MCF 10A (cell line): ENCODE data around the gene VEZF1. TPM values are rescaled to one million over a fixed set of nuclear protein-coding genes. Genes with fewer than 3 reads are reported as not detected.
A peak's percentile ranks its signal among the peaks of the same experiment; 100 is the strongest.

Experiments used
- BruUV-seq: library from RNA; stranded (reverse); fragments of 400-500 nt; replicated peaks from 2 replicates; lab custom pipeline; 2021; lab: Mats Ljungman, UMichigan
- CTCF ChIA-PET: fragments of 300-600 bp; sonication (Branson Sonifier 250); formaldehyde crosslinking; extraction: SDS; loops from one replicate; lab custom pipeline; 2021; ENCODE audit warnings: antibody characterized with exemption, inconsistent platforms; lab: Yijun Ruan, JAX
- POLR2A ChIA-PET: fragments of 300-600, 350-650 bp; sonication (Branson Sonifier 250); formaldehyde crosslinking; extraction: SDS; loops from one replicate; lab custom pipeline; 2020; ENCODE audit warnings: antibody characterized with exemption, inconsistent platforms; lab: Yijun Ruan, JAX
- DNase-seq: peaks from one replicate; pipeline ENCODE4 v3.0.0-alpha.2; 2018; ENCODE audit not compliant: unreplicated experiment
- H3K27ac Mint-ChIP-seq: one replicate; pipeline ENCODE4 v1.8.0; 2022; ENCODE audit warnings: mild to moderate bottlenecking, low read depth, mixed read lengths; ENCODE audit not compliant: unreplicated experiment
- H3K27me3 Mint-ChIP-seq: one replicate; pipeline ENCODE4 v1.8.0; 2022; ENCODE audit warnings: mixed read lengths; ENCODE audit not compliant: insufficient read depth, unreplicated experiment
- H3K36me3 Mint-ChIP-seq: one replicate; pipeline ENCODE4 v1.8.0; 2022; ENCODE audit warnings: mild to moderate bottlenecking, moderate library complexity, mixed read lengths; ENCODE audit not compliant: insufficient read depth, unreplicated experiment
- H3K4me1 Mint-ChIP-seq: one replicate; pipeline ENCODE4 v1.8.0; 2022; ENCODE audit warnings: mixed read lengths; ENCODE audit not compliant: insufficient read depth, unreplicated experiment
- H3K4me3 Mint-ChIP-seq: one replicate; pipeline ENCODE4 v1.8.0; 2022; ENCODE audit warnings: mild to moderate bottlenecking, moderate library complexity, mixed read lengths; ENCODE audit not compliant: unreplicated experiment
- H3K9me3 Mint-ChIP-seq: one replicate; pipeline ENCODE4 v1.8.0; 2022; ENCODE audit warnings: mixed read lengths; ENCODE audit not compliant: unreplicated experiment
- intact Hi-C: fragments of 100-400 bp; cut with micrococcal nuclease; formaldehyde crosslinking; loops from 2 replicates; pipeline ENCODE4 v1.14.1; 2022
- total RNA-seq: library from RNA; stranded (reverse); gene quantifications from 2 replicates; pipeline ENCODE4 v1.2.3, GENCODE V29; 2022
- TF ChIP-seq, protein P1 (sequence below): fragments of 200-600 bp; IDR thresholded peaks from one replicate; pipeline ENCODE4 v1.8.0; 2022; ENCODE audit warnings: antibody characterized with exemption, mild to moderate bottlenecking; ENCODE audit not compliant: unreplicated experiment

The VEZF1 gene
- total RNA-seq, 1 experiment from 2014 or later, result 66.8 TPM

- Mint-ChIP-seq H3K27me3 (no peaks in the 10 kb centered on the region), H3K4me3 (peak overlapping the region; percentile 70), H3K36me3 (no peaks in the 10 kb centered on the region), H3K27ac (no peak overlapping the region), H3K4me1 (peaks cover 27% of the 10 kb centered on the region), H3K9me3 (no peaks in the 10 kb centered on the region)
- ChIA-PET CTCF (interaction anchor here (0.6 to 3.2 kb wide), 10 partner anchors 7 to 96 kb away, joined by 3 to 14 read pairs (median 4); no protein-coding TSS in a partner anchor), POLR2A (interaction anchor here (0.9 to 10.2 kb wide), 7 partner anchors 21 to 77 kb away, joined by 3 to 102 read pairs (median 4); no protein-coding TSS in a partner anchor)
- intact Hi-C loops, result loop anchor here (2.0 kb wide), 1 partner anchor 30 kb away; no protein-coding TSS in a partner anchor
- BruUV-seq, result no TSS peak
- peak; percentile 39 for DNase-seq
- TF ChIP-seq, protein P1, sequence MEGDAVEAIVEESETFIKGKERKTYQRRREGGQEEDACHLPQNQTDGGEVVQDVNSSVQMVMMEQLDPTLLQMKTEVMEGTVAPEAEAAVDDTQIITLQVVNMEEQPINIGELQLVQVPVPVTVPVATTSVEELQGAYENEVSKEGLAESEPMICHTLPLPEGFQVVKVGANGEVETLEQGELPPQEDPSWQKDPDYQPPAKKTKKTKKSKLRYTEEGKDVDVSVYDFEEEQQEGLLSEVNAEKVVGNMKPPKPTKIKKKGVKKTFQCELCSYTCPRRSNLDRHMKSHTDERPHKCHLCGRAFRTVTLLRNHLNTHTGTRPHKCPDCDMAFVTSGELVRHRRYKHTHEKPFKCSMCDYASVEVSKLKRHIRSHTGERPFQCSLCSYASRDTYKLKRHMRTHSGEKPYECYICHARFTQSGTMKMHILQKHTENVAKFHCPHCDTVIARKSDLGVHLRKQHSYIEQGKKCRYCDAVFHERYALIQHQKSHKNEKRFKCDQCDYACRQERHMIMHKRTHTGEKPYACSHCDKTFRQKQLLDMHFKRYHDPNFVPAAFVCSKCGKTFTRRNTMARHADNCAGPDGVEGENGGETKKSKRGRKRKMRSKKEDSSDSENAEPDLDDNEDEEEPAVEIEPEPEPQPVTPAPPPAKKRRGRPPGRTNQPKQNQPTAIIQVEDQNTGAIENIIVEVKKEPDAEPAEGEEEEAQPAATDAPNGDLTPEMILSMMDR, result no peak
These were observed 33.5 kb downstream of the VEZF1 start for GRCh38 chr17:57954397-57955182.

DNA sequence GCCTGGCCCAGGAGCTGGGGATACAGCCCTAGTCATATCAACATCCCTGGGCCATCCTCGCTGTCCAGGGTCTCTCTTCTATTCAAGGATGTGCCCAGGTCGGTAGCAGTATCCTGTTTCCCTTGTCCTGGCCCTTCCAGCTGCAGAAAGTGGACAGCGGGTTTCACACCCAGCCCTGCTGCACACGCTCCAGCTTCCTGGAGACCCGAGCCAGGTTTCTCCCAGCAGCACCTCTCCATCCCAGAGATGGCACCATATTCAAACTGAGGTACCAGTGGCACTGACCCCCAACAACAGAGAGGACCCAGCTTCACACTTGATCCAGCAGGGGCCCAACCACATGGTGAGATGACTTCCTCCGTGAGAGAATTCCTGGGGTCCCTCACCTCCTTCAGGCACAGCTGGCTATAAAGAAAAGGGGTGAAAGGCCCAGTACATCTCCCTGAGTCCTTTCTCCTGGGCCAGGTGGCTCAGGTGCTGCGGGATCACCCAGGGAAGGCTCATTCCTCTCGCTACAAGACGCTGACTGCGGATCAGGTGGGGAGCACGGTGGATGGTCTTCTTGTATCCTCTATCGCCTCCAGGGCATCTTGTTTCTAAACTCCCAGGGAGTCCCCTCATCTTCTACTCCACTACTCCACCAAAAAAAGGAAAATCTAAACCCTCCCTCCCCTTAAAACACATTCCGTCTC is 34.2 kb downstream of the VEZF1 start:
- TF ChIP-seq, protein P1, result no peak
- Mint-ChIP-seq H3K36me3 (no peaks in the 10 kb centered on the region), H3K9me3 (no peaks in the 10 kb centered on the region), H3K4me3 (peak overlapping the region; percentile 70), H3K27ac (no peak overlapping the region), H3K4me1 (peaks cover 34% of the 10 kb centered on the region), H3K27me3 (no peaks in the 10 kb centered on the region)
- intact Hi-C loops, result loop anchor here (2.0 kb wide), 1 partner anchor 31 kb away; no protein-coding TSS in a partner anchor
- POLR2A ChIA-PET, result interaction anchor here (0.7 to 10.2 kb wide), 8 partner anchors 32 to 85 kb away, joined by 3 to 102 read pairs (median 4); no protein-coding TSS in a partner anchor
- CTCF ChIA-PET, result interaction anchor here (0.7 to 3.2 kb wide), 8 partner anchors 8 to 95 kb away, joined by 3 to 14 read pairs (median 4); no protein-coding TSS in a partner anchor
- no peak for DNase-seq
- no TSS peak for BruUV-seq

DNA sequence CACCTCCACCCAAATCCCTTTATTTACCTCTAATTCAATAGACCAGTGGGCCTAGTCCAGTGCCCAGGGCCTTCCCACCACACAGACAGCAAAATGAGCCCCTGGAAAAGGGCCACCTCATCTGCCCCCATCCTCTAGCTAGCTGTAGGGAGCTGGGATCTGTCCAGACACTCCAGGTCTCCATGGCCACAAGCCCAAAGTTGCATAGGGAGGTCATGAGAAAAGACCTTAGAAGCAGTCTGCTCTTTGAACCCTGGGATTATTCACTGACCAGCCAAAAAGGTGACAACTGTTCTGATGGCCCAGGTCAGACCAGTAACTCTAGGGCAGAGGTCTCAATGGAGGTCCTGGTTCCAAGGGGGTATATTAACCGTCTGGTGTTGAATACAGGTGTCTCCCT is 34.8 kb downstream of the VEZF1 start:
- DNase-seq, result no peak
- TF ChIP-seq, protein P1, result no peak
- H3K9me3 Mint-ChIP-seq, result no peaks in the 10 kb centered on the region
- H3K4me1 Mint-ChIP-seq, result peaks cover 41% of the 10 kb centered on the region
- peak overlapping the region; percentile 37 for H3K27ac Mint-ChIP-seq
- ChIA-PET POLR2A (interaction anchor here (0.7 to 10.2 kb wide), 9 partner anchors 29 to 86 kb away, joined by 3 to 102 read pairs (median 4); no protein-coding TSS in a partner anchor), CTCF (interaction anchor here (0.7 to 3.2 kb wide), 6 partner anchors 9 to 95 kb away, joined by 3 to 14 read pairs (median 4); no protein-coding TSS in a partner anchor)
- H3K36me3 Mint-ChIP-seq, result no peaks in the 10 kb centered on the region
- H3K27me3 Mint-ChIP-seq, result no peaks in the 10 kb centered on the region
- intact Hi-C loops, result no loop called here
- peak overlapping the region; percentile 70 for H3K4me3 Mint-ChIP-seq
- BruUV-seq, result no TSS peak
